Sigmoid colon (tissue), 7 donors: ENCODE measurements around the gene USP43. TPM values are rescaled to one million over a fixed set of nuclear protein-coding genes. Genes with fewer than 3 reads are reported as not detected.
"Not testable (repeated sequence)": the region's sequence is repeated elsewhere in the genome, so short reads cannot be mapped to it uniquely, and the experiment has no call there.

ENCODE experiments used
- DNase-seq: peaks from one replicate; pipeline ENCODE4 v3.0.0-alpha.2; 2019
- H3K27ac ChIP-seq, 4 donors: fragments of 200-600 bp; sonication (generic); one replicate each; pipeline ENCODE4 v1.5.1; 2016 to 2019; ENCODE audit warnings: mild to moderate bottlenecking in 1 of 4
- H3K27me3 ChIP-seq, 3 donors: fragments of 200-600 bp; sonication (generic); one replicate each; pipeline ENCODE4 v1.5.1; 2019; ENCODE audit warnings: mild to moderate bottlenecking in 1 of 3
- H3K36me3 ChIP-seq, 4 donors: fragments of 200-600 bp; sonication (generic); one replicate each; pipeline ENCODE4 v1.5.1; 2016 to 2019
- H3K4me1 ChIP-seq, 4 donors: fragments of 200-600 bp; sonication (generic); one replicate each; pipeline ENCODE4 v1.5.1; 2017 to 2019
- H3K4me3 ChIP-seq, 4 donors: fragments of 200-600 bp; sonication (generic); one replicate each; pipeline ENCODE4 v1.5.1; 2017 to 2019; ENCODE audit warnings: mild to moderate bottlenecking in 2 of 4, moderate library complexity in 1 of 4
- H3K9me3 ChIP-seq, 4 donors: fragments of 200-600 bp in 3 of 4; sonication (generic) in 3 of 4; one replicate each; pipeline versions ENCODE4 v1.5.1 to v1.6.1; 2013 to 2019
- EP300 ChIP-seq, 4 donors: sonication (generic); formaldehyde crosslinking; IDR thresholded peaks; one replicate each; pipeline ENCODE4 v1.6.1; 2017; ENCODE audit warnings: antibody characterized with exemption in 4 of 4
- POLR2A ChIP-seq, 2 donors: fragments of 450-650 bp; IDR thresholded peaks; one replicate each; pipeline ENCODE4 v1.6.1; 2016; ENCODE audit warnings: antibody characterized with exemption in 2 of 2, mild to moderate bottlenecking in 2 of 2, moderate library complexity in 2 of 2
- POLR2AphosphoS5 ChIP-seq, 4 donors: sonication (generic); formaldehyde crosslinking; IDR thresholded peaks; one replicate each; pipeline ENCODE4 v1.6.1; 2017; ENCODE audit warnings: antibody characterized with exemption in 4 of 4
- WGBS, 2 donors: extraction: QIAGEN DNeasy Blood & Tissue Kit; methylation state at CpG; one replicate each; pipeline ENCODE4 v1.1.7; 2013; 5-methylcytosine and 5-hydroxymethylcytosine counted together
- intact Hi-C: fragments of 100-400 bp; cut with DNase I; formaldehyde crosslinking; loops from one replicate; pipeline ENCODE4 v1.15.1; 2023
- polyA plus RNA-seq, 3 donors: library from polyadenylated mRNA; stranded (reverse); fragments of 200-250 nt; gene quantifications; one replicate each; pipeline ENCODE4 v1.2.3, GENCODE V29; 2013
- total RNA-seq, 4 donors: library from RNA; depleted of rRNA; stranded (reverse); fragments of >200 nt; gene quantifications; one replicate each; pipeline ENCODE4 v1.1.0, GENCODE V29; 2016
- TF ChIP-seq, protein P1 (sequence below), 4 experiments: fragments of 450-650 bp in 3 of 4; fragments of 200-600 bp in 1 of 4; IDR thresholded peaks; one replicate each; pipeline ENCODE4 v1.5.1; 2016 to 2019; ENCODE audit warnings: antibody characterized with exemption in 4 of 4, mild to moderate bottlenecking in 3 of 4, moderate library complexity in 2 of 4
- donor health status: healthy with polysubstance abuse.
- donor health status: Bipolar disorder and iron deficiency.
- donor health status: healthy.

The USP43 gene
- total and polyA plus RNA-seq, 7 donors, result under 0.01 to 6.9 (median 4.2) TPM; not detected in 2

DNA sequence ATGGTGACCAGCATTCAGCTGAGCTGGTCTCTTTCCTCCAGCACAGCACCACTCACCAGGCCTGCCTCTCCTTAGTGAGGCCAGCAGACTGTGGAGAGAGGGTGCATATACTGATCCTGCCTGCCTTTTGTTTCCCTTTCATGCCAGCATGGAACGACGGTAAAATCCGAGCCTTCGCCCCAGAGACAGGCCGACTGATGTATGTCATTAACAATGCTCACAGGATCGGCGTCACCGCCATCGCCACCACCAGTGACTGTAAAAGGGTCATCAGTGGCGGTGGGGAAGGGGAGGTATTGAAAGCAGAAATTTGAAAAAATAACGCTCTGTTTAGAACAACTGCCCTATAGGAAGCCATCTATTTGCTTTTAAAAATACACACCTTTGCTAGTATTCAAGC is 12.6 kb upstream of the USP43 start:
- DNase-seq, result no peak

DNA sequence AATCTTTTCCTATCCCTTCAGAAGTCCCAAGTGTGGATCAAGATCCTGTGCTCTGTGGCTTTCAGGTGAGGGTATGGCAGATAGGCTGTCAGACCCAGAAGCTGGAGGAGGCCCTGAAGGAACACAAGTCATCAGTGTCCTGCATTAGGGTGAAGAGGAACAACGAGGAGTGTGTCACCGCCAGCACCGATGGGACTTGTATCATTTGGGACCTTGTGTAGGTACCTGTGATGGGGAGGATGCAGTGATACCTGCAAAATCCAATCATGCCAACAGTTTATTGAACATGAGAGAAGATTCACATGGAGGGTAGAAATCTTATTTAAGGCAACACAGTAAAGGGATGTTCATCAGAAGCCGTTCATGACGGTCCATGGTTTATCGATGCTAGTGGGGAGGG is 10.0 kb upstream of the USP43 start:
- intact Hi-C loops, result no loop called here
- TF ChIP-seq POLR2A (IDR thresholded peaks at IDR 0.05) (no peak), EP300 (IDR thresholded peaks at IDR 0.05) (no peak), POLR2AphosphoS5 (IDR thresholded peaks at IDR 0.05) (no peak)
- TF ChIP-seq, protein P1, sequence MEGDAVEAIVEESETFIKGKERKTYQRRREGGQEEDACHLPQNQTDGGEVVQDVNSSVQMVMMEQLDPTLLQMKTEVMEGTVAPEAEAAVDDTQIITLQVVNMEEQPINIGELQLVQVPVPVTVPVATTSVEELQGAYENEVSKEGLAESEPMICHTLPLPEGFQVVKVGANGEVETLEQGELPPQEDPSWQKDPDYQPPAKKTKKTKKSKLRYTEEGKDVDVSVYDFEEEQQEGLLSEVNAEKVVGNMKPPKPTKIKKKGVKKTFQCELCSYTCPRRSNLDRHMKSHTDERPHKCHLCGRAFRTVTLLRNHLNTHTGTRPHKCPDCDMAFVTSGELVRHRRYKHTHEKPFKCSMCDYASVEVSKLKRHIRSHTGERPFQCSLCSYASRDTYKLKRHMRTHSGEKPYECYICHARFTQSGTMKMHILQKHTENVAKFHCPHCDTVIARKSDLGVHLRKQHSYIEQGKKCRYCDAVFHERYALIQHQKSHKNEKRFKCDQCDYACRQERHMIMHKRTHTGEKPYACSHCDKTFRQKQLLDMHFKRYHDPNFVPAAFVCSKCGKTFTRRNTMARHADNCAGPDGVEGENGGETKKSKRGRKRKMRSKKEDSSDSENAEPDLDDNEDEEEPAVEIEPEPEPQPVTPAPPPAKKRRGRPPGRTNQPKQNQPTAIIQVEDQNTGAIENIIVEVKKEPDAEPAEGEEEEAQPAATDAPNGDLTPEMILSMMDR (IDR thresholded peaks at IDR 0.05), result no peak
- Histone ChIP-seq H3K4me3 (no peak overlapping the region), H3K36me3 (no peaks in the 10 kb centered on the region), H3K27ac (no peak overlapping the region), H3K4me1 (no peaks in the 10 kb centered on the region), H3K27me3 (peaks cover 0 to 6% (median 0%) of the 10 kb centered on the region in 3 donors), H3K9me3 (no peaks in the 10 kb centered on the region)
- 86 to 92% methylated on average over 6 of the region's 6 CpGs for WGBS, 2 donors
- no peak for DNase-seq

More for the DNA sequence above, 12.6 kb upstream of the USP43 start:
- no peak overlapping the region for H3K4me3 ChIP-seq
- TF ChIP-seq, protein P1 (IDR thresholded peaks at IDR 0.05), result no peak
- TF ChIP-seq POLR2A (IDR thresholded peaks at IDR 0.05) (no peak), POLR2AphosphoS5 (IDR thresholded peaks at IDR 0.05) (no peak), EP300 (IDR thresholded peaks at IDR 0.05) (no peak)
- H3K36me3 ChIP-seq, result no peaks in the 10 kb centered on the region
- H3K27ac ChIP-seq, result no peak overlapping the region
- whole genome bisulfite sequencing, 2 donors, result 94 to 96% methylated on average over 11 of the region's 11 CpGs
- H3K27me3 ChIP-seq, result peaks cover 0 to 6% (median 0%) of the 10 kb centered on the region in 3 donors
- no peaks in the 10 kb centered on the region for H3K9me3 ChIP-seq
- intact Hi-C loops, result no loop called here
- H3K4me1 ChIP-seq, result no peaks in the 10 kb centered on the region

DNA sequence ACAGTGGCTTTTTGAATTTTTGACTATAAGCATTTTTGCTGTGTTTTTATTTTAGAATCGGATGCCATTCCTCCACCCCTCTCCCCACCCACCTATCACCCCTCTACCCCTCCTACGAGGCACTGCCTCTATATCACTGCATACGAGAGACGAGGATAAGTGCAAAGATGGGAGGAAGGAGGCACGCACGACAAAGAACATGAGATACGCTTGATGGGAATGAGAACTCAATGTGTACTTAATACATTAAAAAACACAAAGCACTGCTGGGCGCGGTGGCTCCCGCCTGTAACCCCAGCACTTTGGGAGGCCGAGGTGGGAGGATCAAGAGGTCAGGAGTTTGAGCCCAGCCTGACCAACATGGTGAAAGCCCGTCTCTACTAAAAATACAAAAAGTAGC is 8.8 kb upstream of the USP43 start:
- peaks cover 0 to 6% (median 0%) of the 10 kb centered on the region in 3 donors for H3K27me3 ChIP-seq
- WGBS, 2 donors, result 87 to 92% methylated on average over 12 of the region's 12 CpGs
- no peaks in the 10 kb centered on the region for H3K4me1 ChIP-seq

DNA sequence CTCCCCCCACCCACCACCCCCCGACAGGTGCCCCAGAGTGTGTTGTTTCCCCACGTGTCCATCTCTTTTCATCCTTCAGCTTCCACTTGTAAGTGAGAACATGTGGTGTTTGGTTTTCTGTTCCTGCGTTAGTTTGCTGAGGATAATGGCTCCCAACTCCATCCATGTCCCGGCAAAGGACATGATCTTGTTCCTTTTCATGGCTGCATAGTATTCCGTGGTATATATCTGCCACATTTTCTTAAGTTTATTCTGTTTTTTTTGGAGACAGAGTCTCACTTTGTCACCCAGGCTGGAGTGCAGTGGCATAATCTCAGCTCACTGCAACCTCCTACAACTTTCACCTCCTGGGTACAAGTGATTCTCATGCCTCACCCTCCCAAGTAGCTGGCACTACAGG is 4.9 kb upstream of the USP43 start:
- DNase-seq, H3K4me3 ChIP-seq, H3K27ac ChIP-seq, H3K9me3 ChIP-seq, intact Hi-C loops, H3K36me3 ChIP-seq: not testable (repeated sequence)
- 91 to 97% methylated on average over 5 of the region's 5 CpGs for WGBS, 2 donors
- peaks cover 0 to 10% (median 10%) of the 10 kb centered on the region in 4 donors for H3K4me1 ChIP-seq
- H3K27me3 ChIP-seq, result peaks cover 2 to 22% (median 7%) of the 10 kb centered on the region in 3 donors

More for the DNA sequence above, 8.8 kb upstream of the USP43 start:
- no peaks in the 10 kb centered on the region for H3K9me3 ChIP-seq
- TF ChIP-seq EP300 (IDR thresholded peaks at IDR 0.05) (no peak), POLR2A (IDR thresholded peaks at IDR 0.05) (no peak), POLR2AphosphoS5 (IDR thresholded peaks at IDR 0.05) (no peak)
- TF ChIP-seq, protein P1 (IDR thresholded peaks at IDR 0.05), result no peak
- H3K36me3 ChIP-seq, result no peaks in the 10 kb centered on the region
- no peak for DNase-seq
- no peak overlapping the region for H3K27ac ChIP-seq
- no peak overlapping the region for H3K4me3 ChIP-seq
- intact Hi-C loops, result no loop called here

DNA sequence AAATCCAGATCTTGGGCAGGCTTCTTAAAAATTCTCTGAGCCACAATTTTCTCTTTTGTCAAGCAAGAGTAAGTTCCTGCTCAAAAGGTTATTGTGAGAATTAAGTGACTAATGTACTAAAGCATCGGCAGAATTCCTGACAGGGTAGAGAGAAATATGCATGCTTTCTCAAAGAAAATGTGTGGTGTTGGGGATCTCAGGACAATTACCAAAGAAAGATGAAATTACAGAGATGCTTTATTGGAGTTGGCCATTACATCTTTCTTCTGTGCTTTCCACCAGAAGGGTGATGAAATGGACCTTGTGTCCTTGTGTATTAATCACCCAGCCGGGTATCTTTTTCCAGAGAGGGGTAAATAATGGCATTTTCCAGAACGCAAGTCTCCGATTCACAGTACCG is 1.7 kb upstream of the USP43 start:
- no peak for DNase-seq
- Histone ChIP-seq H3K9me3 (no peaks in the 10 kb centered on the region), H3K4me1 (peaks cover 0 to 19% (median 18%) of the 10 kb centered on the region in 4 donors), H3K27me3 (peaks cover 16 to 47% (median 22%) of the 10 kb centered on the region in 3 donors), H3K36me3 (no peaks in the 10 kb centered on the region), H3K27ac (no peak overlapping the region), H3K4me3 (no peak overlapping the region)
- 94 to 95% methylated on average over 5 of the region's 5 CpGs for whole genome bisulfite sequencing, 2 donors
- intact Hi-C loops, result no loop called here
- TF ChIP-seq POLR2AphosphoS5 (IDR thresholded peaks at IDR 0.05), result no peak
- no peak for TF ChIP-seq EP300 (IDR thresholded peaks at IDR 0.05)
- no peak for TF ChIP-seq POLR2A (IDR thresholded peaks at IDR 0.05)
- TF ChIP-seq, protein P1 (IDR thresholded peaks at IDR 0.05), result no peak
